ENCODE results near the gene LLCFC1.

GRCh38 chr7:142939226-142939910 is at the start of gene LLCFC1:
- TF ChIP-seq RCOR1 (IDR thresholded peaks at IDR 0.05; ENCODE audit: low read length) (no peak), CTCF (IDR thresholded peaks at IDR 0.05) (peak; percentile 33; the same call in 1 of the 2 replicates), EZH2phosphoT487 (IDR thresholded peaks at IDR 0.05; ENCODE audit: borderline replicate concordance, low read depth) (no peak), GATA2 (CRISPR knock-in tag; IDR thresholded peaks at IDR 0.05) (no peak), USF2 (IDR thresholded peaks at IDR 0.05; ENCODE audit: borderline replicate concordance, low read depth, low read length) (no peak), EP300 (IDR thresholded peaks at IDR 0.05; ENCODE audit: borderline replicate concordance in 1 of 2, low read depth in 1 of 2, low read length in 1 of 2) (no peak), YY1 (IDR thresholded peaks at IDR 0.05; ENCODE audit: low read depth) (no peak), ZBTB33 (IDR thresholded peaks at IDR 0.05; ENCODE audit: borderline replicate concordance, low read depth) (no peak), CHD2 (IDR thresholded peaks at IDR 0.05; ENCODE audit: low read length, partially characterized antibody) (no peak), POLR2AphosphoS5 (IDR thresholded peaks at IDR 0.05; ENCODE audit: low read depth, low read length) (no peak)
